ENCODE measurements around the gene RNPEPL1.
"Not testable (repeated sequence)": the region's sequence is repeated elsewhere in the genome, so short reads cannot be mapped to it uniquely, and the experiment has no call there.

RNPEPL1 gene

DNA sequence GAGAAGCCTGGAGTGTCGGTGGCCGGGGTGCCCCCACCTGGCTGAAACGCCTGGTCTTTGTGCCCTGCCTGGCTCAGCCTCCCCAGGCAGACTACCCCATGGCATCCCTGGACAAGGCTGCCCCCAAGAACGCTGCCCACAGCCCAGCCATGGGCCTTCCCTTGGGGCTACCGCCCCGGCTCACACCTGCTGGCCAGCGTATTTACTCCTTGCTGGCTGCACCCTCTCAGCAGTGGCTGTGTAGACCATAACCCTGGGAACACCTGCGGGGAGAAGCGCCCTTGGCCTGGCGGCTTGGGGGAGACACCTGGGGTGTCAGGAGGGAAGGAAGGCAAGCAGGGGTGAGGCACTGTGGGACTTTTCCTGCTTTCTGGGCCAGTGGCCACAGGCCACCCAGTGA, 35.6 kb downstream of the RNPEPL1 start:
- DNase-seq (ENCODE audit: low read depth in 2 of 2): no peak

DNA sequence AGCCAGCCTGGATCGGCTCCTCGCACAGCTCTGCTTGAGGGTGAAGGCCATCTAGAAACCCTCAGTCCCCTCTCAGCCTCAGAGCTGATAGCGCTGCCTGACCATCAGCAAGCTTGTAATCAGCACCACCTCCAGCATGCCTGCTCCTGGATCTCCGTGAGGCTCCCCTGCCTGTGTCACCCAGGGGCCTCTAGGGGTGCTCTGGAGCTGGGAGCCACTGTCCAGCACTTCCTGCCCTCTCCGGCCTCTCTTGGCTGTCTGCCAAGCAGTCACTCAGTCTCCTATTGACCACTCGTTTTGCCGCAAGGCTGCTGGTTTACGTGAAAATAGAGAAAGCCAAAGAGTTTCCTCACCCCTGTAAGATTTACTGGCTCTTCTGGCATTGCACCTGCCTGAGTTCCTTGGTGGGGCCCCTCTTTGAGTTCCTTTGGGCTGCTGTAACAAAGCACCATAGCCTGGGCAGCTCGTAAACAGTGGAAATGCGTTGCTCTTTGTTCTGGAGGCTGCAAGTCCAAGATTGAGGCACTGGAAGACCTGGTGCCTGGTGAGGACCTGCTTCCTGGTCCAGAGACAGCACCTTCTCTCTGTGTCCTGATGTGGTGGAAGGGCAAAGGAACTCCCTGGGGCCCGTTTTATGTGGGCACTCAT, 36.1 kb downstream of the RNPEPL1 start:
- no peak for DNase-seq (ENCODE audit: low read depth in 2 of 2)

- DNase-seq (ENCODE audit: low read depth in 2 of 2): no peak
Observed at GRCh38 chr2:240604939-240605716, 36.8 kb downstream of the RNPEPL1 start.

- no peak for DNase-seq (ENCODE audit: low read depth in 2 of 2)
Observed at GRCh38 chr2:240605867-240606743, 37.8 kb downstream of the RNPEPL1 start.

DNA sequence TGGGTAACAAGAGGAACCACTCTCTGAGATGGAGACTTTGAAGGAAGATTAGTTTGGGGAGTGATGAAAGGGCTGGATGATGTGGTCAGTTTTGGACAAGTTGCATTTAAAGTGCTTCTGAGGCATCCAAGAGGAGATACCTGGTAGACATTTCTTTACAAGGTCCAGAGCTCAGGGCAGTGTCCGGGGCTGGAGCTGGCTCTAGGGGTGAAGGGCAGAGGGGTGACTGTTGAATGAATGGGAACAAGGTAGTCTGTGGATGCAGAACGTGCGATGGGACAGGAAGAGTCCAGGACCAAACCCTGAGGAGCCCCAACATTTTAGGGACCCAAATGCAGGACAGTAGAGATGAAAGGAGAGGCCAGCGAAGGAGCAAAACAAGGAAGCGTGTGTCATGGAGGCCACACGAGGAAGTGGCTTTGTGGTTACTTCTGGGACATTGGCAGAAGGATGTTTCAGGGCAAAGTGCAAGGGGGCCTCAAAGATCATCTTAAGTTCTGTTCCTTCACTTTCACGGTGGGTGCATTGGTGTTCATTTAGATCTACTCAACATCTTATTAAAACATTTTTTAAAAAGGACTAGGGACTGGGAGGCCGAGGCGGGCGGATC, 43.4 kb downstream of the RNPEPL1 start:
- no peak for DNase-seq (ENCODE audit: low read depth in 2 of 2)

- DNase-seq (ENCODE audit: low read depth in 2 of 2): no peak
Observed at GRCh38 chr2:240613781-240614180, 45.5 kb downstream of the RNPEPL1 start.

- DNase-seq (ENCODE audit: low read depth in 2 of 2): no peak
Observed at GRCh38 chr2:240614391-240614790, 46.1 kb downstream of the RNPEPL1 start.

DNA sequence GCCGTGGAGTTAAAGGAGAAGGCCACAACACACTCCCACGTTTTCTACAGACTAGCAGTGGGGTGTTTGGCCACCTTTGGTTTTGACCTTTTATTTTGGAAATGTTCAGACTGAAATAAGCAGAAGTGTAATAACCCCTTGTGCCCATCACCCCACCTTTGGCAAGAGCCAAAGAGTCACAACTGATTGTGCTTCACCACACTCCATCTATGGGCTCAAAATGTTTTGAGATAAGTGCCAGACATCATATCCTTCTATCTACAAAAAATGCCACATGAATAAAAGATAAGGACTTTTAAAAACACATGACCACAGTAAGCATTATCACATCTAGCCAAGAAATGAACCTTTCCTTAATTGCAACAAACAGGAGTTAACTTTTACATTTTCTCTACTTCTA, 47.1 kb downstream of the RNPEPL1 start:
- no peak for DNase-seq (ENCODE audit: low read depth in 2 of 2)

DNA sequence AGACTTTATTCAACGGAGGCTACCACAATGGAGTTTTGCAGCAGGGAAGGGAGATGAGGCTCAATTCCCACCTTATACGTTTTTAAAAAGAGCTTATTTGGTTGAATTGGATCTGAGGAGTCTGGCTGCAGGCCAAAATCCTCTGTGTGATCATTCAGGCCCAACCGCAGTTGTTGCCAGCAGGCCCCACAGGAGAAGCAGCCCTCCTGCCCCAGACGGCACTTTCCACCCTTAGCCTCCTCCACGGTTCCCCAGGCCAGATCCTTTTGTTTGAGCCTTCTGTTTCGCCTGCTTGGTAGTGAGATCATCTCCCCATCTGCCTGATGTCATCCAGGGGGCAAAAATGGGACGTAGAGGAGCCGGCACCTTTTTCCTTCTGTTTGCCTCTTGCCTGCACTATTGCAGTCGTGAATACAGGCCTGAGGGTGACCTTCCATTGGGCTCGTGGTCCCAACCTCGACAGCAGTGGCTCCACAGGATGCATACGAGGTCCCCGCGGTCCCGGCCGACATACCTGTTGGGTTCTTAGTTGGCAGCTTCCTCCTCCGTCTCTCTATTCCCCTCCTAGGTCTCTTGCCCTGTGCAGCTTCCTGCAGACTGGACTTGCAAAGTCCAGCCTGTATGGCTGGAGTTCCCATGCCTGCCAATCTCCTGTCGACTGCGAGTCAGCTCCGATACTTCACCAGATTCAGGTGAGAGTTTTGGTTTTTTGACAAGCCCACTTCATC, 47.7 kb downstream of the RNPEPL1 start:
- no peak for DNase-seq (ENCODE audit: low read depth in 2 of 2)

DNA sequence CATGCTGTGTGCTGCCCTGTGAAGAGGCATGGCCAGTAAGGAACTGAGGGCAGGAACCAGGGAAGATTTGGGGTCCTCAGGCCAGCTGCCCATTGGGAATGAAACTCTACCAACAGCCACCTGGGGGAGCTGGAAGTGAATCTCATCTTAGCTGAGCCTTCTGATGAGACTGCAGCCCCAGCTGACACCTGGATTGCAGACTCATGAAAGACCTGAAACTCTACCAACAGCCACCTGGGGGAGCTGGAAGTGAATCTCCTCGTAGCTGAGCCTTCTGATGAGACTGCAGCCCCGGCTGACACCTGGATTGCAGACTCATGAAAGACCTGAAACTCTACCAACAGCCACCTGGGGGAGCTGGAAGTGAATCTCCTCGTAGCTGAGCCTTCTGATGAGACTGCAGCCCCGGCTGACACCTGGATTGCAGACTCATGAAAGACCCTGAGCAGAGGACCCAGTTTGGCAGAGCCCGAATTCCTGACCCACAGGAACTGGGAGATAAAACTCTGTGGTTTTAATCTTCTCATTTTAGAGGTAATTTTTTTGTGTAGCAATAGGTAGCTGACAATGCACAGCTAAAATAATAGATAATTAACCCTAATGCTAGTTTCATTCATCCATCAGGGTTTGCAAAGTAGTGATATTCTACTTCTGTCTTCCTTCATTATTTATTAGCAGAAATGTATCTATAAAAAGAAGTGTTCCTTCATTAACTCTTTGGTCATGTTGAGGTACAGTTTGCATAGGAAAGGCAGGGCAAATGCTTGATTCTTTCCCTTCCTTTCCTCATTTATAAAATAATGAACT, 48.8 kb downstream of the RNPEPL1 start:
- DNase-seq (ENCODE audit: low read depth in 2 of 2): not testable (repeated sequence)

GRCh38 chr2:240618776-240619175, 50.5 kb downstream of the RNPEPL1 start:
- DNase-seq (ENCODE audit: low read depth in 2 of 2): no peak

GRCh38 chr2:240619506-240620148, 51.3 kb downstream of the RNPEPL1 start:
- DNase-seq (ENCODE audit: low read depth in 2 of 2): no peak

- no peak for DNase-seq (ENCODE audit: low read depth in 2 of 2)
Observed at GRCh38 chr2:240620149-240620731, 52.0 kb downstream of the RNPEPL1 start.

DNA sequence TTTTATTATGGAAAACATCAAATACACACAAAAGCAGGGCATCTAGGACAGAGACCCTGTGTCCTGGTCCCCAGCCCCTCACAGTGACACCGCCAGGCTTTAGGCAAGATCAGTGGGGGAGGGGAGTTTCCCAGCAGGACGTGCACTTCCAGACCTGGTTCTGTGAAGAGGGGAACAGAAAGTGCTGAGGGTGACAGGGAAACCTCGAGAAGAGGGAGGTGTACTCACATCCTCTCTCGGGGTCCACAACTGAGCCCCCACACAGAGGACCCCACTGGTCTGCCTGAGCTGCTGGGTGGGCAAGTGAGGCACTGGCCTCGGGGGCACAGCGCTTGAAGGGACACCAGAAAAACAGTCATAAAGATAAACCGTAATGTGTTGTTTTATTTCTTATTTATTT, 52.6 kb downstream of the RNPEPL1 start:
- no peak for DNase-seq (ENCODE audit: low read depth in 2 of 2)

DNA sequence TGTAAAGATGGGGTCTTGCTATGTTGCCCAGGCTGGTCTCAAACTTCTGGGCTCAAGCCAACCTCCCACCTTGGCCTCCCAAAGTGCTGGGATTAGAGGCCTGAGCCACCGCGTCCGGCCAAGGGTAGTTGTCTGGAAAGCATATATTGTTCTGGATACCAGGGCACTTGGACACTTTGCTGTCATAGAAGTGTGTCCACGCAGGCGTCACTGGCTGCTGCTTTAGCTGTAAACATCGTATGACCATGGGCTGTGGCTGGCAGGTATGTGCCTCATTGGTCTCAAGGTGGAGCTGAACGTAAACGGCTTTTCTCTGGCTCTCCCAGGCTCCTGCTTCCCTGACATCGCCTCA, 53.8 kb downstream of the RNPEPL1 start:
- DNase-seq (ENCODE audit: low read depth in 2 of 2): no peak

DNA sequence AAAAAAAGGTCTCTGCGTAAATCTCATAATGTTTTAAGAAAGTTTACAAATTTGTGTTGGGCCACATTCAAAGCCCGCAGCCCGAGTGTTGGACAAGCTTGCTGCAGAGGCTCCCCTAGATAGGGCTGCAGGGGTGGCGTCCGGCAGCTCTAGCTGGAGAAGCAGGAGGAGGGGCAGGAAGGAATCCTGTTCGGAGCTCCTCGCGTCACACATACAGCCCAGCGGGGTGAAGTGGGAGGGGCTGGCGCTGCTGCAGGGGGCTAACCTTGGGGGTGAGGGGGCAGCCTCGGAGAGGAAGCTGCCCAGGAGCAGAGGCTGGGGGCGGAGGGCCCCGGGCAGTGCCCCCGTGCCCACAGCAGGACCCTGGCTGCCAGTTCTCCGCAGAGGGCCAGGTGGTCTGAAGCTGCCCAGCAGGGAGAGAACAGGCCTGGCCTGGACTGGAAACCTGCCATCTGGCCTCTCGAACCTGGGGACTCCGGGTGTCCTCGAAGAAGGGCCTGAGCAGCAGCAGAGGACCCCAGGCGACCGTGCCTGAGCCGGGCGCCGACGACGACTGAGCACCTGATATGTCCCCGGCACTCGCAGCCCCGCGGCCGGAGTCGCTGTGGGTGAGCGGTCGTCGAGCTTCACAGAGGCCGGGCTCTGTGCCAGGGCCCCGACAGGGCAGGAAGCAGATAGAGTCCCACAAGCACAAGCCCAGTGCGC, 54.4 kb downstream of the RNPEPL1 start:
- DNase-seq (ENCODE audit: low read depth in 2 of 2): no peak

GRCh38 chr2:240623531-240624010, 55.3 kb downstream of the RNPEPL1 start:
- DNase-seq (ENCODE audit: low read depth in 2 of 2): no peak

- DNase-seq (ENCODE audit: low read depth in 2 of 2): no peak
Observed at GRCh38 chr2:240624011-240624949, 56.0 kb downstream of the RNPEPL1 start.
